IPS DF 4.7 (cell line): ENCODE measurements around the gene HSPA14.
"Not testable (repeated sequence)": the region's sequence is repeated elsewhere in the genome, so short reads cannot be mapped to it uniquely, and the experiment has no call there.

Experiments
- DNase-seq: peaks from one replicate; pipeline ENCODE4 v3.0.0-alpha.2; 2013; ENCODE audit warnings: low spot score; ENCODE audit errors: extremely low read depth

The HSPA14 gene

GRCh38 chr10:14837757-14838581, at the start of gene HSPA14, which contains the start of the genes CDNF and MSANTD7:
Gene HSPA14, plus strand, starts transcription at chr10:14838306. Its CDS starts 97 bp downstream, at chr10:14838403.
Gene CDNF, minus strand, starts transcription at chr10:14838037. Its CDS starts 91 bp downstream, at chr10:14837946.
Gene MSANTD7, plus strand, starts transcription at chr10:14838306. Its CDS starts 3,979 bp downstream, at chr10:14842285.
- peak; percentile 97 for DNase-seq

GRCh38 chr10:14798636-14799035, 39.5 kb upstream of the HSPA14 start:
- DNase-seq = no peak

- no peak for DNase-seq
Observed at GRCh38 chr10:14800397-14800796, 37.7 kb upstream of the HSPA14 start.

- DNase-seq = no peak
Observed at GRCh38 chr10:14801723-14802122, 36.4 kb upstream of the HSPA14 start.

GRCh38 chr10:14803827-14804226, 34.3 kb upstream of the HSPA14 start:
- no peak for DNase-seq

- DNase-seq = no peak
Observed at GRCh38 chr10:14806318-14806717, 31.8 kb upstream of the HSPA14 start.

- DNase-seq = no peak
Observed at GRCh38 chr10:14810969-14811953, 26.8 kb upstream of the HSPA14 start.

GRCh38 chr10:14812271-14812670, 25.8 kb upstream of the HSPA14 start:
- DNase-seq = no peak

- DNase-seq = no peak
Observed at GRCh38 chr10:14815681-14816080, 22.4 kb upstream of the HSPA14 start.

- DNase-seq = not testable (repeated sequence)
Observed at GRCh38 chr10:14816717-14817116, 21.4 kb upstream of the HSPA14 start.

- DNase-seq = no peak
Observed at GRCh38 chr10:14820010-14820774, 17.9 kb upstream of the HSPA14 start.

GRCh38 chr10:14820775-14821154, 17.3 kb upstream of the HSPA14 start:
- no peak for DNase-seq

- no peak for DNase-seq
Observed at GRCh38 chr10:14821635-14822375, 16.3 kb upstream of the HSPA14 start.

GRCh38 chr10:14822879-14823755, 15.0 kb upstream of the HSPA14 start:
- DNase-seq = no peak

- DNase-seq = no peak
Observed at GRCh38 chr10:14823966-14824365, 14.1 kb upstream of the HSPA14 start.

- no peak for DNase-seq
Observed at GRCh38 chr10:14826076-14826829, 11.9 kb upstream of the HSPA14 start.

- no peak for DNase-seq
Observed at GRCh38 chr10:14833106-14833505, 5.0 kb upstream of the HSPA14 start.

- DNase-seq = no peak
Observed at GRCh38 chr10:14836208-14836607, 1.9 kb upstream of the HSPA14 start.
